ENCODE measurements around the gene TGIF1.
"Not testable (repeated sequence)": the region's sequence is repeated elsewhere in the genome, so short reads cannot be mapped to it uniquely, and the experiment has no call there.

- not testable (repeated sequence) for TF ChIP-seq CTCF (IDR thresholded peaks at IDR 0.05); EZH2 (IDR thresholded peaks at IDR 0.05; ENCODE audit: borderline replicate concordance, insufficient read depth, low read depth, low read length, poor library complexity, severe bottlenecking)
These were observed 39.1 kb upstream of the TGIF1 start for GRCh38 chr18:3410876-3411275.
